GM12878 (cell line): Measurements from ENCODE around the gene RRP36. TPM values are rescaled to one million over a fixed set of nuclear protein-coding genes. Genes with fewer than 3 reads are reported as not detected.

Source experiments
- ATF7 ChIP-seq: fragments of 450-650 bp; IDR thresholded peaks from 2 replicates; pipeline ENCODE4 v1.6.1; 2016; ENCODE audit warnings: low read depth, mild to moderate bottlenecking
- CEBPB ChIP-seq, 2 experiments: fragments of 150-350 bp in 1 of 2; IDR thresholded peaks; 2 replicates each; pipeline ENCODE4 v1.6.1; 2012 to 2014; ENCODE audit warnings: low read depth in 2 of 2, low read length in 2 of 2, borderline replicate concordance in 1 of 2, inconsistent platforms in 1 of 2
- CHD1 ChIP-seq: IDR thresholded peaks from 2 replicates; pipeline ENCODE4 v1.6.1; 2012; ENCODE audit warnings: low read depth, low read length, improper control_type of control experiment
- CTCF ChIP-seq, 3 experiments: IDR thresholded peaks in 2 of 3; conservative IDR thresholded peaks in 1 of 3; 2 replicates each; pipeline ENCODE4 v1.5.1; 2011; ENCODE audit warnings: low read depth in 3 of 3, low read length in 3 of 3, mild to moderate bottlenecking in 3 of 3, control low read depth in 2 of 3, moderate library complexity in 2 of 3, inconsistent platforms in 1 of 3, mixed read lengths in 1 of 3; ENCODE audit not compliant: control insufficient read depth in 2 of 3, insufficient read depth in 1 of 3; ENCODE audit errors: extremely low read depth in 1 of 3
- FOXK2 ChIP-seq: fragments of 450-650 bp; IDR thresholded peaks from 2 replicates; pipeline ENCODE4 v1.6.1; 2017; ENCODE audit warnings: mild to moderate bottlenecking, moderate library complexity
- HDGF ChIP-seq: fragments of 450-650 bp; IDR thresholded peaks from 2 replicates; pipeline ENCODE4 v1.6.1; 2016; ENCODE audit warnings: antibody characterized with exemption
- MLLT1 ChIP-seq: fragments of 450-650 bp; IDR thresholded peaks from 2 replicates; pipeline ENCODE4 v1.6.1; 2016; ENCODE audit warnings: mild to moderate bottlenecking
- NBN ChIP-seq: fragments of 450-650 bp; IDR thresholded peaks from 2 replicates; pipeline ENCODE4 v1.6.1; 2016
- NFXL1 ChIP-seq: fragments of 450-650 bp; IDR thresholded peaks from 2 replicates; pipeline ENCODE4 v1.6.1; 2017; ENCODE audit warnings: antibody characterized with exemption, mild to moderate bottlenecking, borderline replicate concordance
- NR2C1 ChIP-seq: fragments of 450-650 bp; IDR thresholded peaks from 2 replicates; pipeline ENCODE4 v1.6.1; 2017; ENCODE audit warnings: antibody characterized with exemption, mild to moderate bottlenecking, moderate library complexity
- RELA ChIP-seq: fragments of 450-650 bp; IDR thresholded peaks from 2 replicates; pipeline ENCODE4 v1.8.0; 2014; ENCODE audit warnings: borderline replicate concordance; ENCODE audit not compliant: partially characterized antibody
- REST ChIP-seq: IDR thresholded peaks from 2 replicates; pipeline ENCODE4 v1.6.1; 2012; ENCODE audit warnings: mild to moderate bottlenecking, low read depth, low read length
- SMC3 ChIP-seq: IDR thresholded peaks from 2 replicates; pipeline ENCODE4 v1.6.1; 2011; ENCODE audit warnings: low read length, improper control_type of control experiment, borderline replicate concordance
- TCF12 ChIP-seq: IDR thresholded peaks from 2 replicates; pipeline ENCODE4 v1.6.1; 2011; ENCODE audit warnings: low read depth, mild to moderate bottlenecking, low read length
- TCF7 ChIP-seq: IDR thresholded peaks from 2 replicates; pipeline ENCODE4 v1.6.1; 2014; ENCODE audit warnings: antibody characterized with exemption, borderline replicate concordance
- USF2 ChIP-seq: IDR thresholded peaks from 2 replicates; pipeline ENCODE4 v1.6.1; 2011; ENCODE audit warnings: low read depth, low read length, improper control_type of control experiment, borderline replicate concordance
- polyA plus RNA-seq, 11 experiments: library from polyadenylated mRNA; depleted of rRNA in 4 of 11; unstranded in 6 of 11; stranded (reverse) in 5 of 11; fragments of >200 nt; fragmentation: Nextera tagmentation in 4 of 11; fragmentation: Illumina TruSeq in 1 of 11; extraction: Ambion mirVana in 4 of 11; extraction: Trizol in 1 of 11; gene quantifications; 1 replicate in 1 of 11; 2 replicates in 10 of 11; pipeline versions ENCODE4 v1.2.1 to v1.2.3, GENCODE V29; 2011 to 2016; ENCODE audit warnings: inconsistent platforms in 2 of 11, missing spikeins in 2 of 11, low read depth in 1 of 11
- total RNA-seq, 4 experiments: library from RNA; depleted of rRNA in 3 of 4; stranded (reverse); fragments of >200 nt in 3 of 4; fragmentation: Illumina TruSeq in 1 of 4; extraction: Trizol in 1 of 4; gene quantifications; 2 replicates each; pipeline versions ENCODE4 v1.2.1 to v1.2.3, GENCODE V29; 2013 to 2021
- TF ChIP-seq, protein P1 (sequence below): fragments of 450-650 bp; formaldehyde crosslinking; IDR thresholded peaks from 2 replicates; pipeline ENCODE4 v1.5.0; 2022; ENCODE audit warnings: mild to moderate bottlenecking, missing genetic modification characterization

The RRP36 gene
- total and polyA plus RNA-seq, 10 of the 15 experiments (the other 5 are each of a cell fraction or from before 2014, with no cell fraction given) = 17.6 to 101 (median 69.7) TPM

GRCh38 chr6:42984001-42984923, 37.2 kb upstream of the RRP36 start, which contains the start of gene PPP2R5D (continued):
- TF ChIP-seq TCF7 = no peak
- no peak for TF ChIP-seq CHD1
- TF ChIP-seq FOXK2 = no peak
- TF ChIP-seq CEBPB (IDR thresholded peaks at IDR 0.05; ENCODE audit: borderline replicate concordance in 1 of 2, low read depth in 2 of 2, low read length in 2 of 2) = peak in 1 of 2 experiments; percentile 80; a peak in 1 of 4 replicates
- no peak for TF ChIP-seq SMC3
- TF ChIP-seq HDGF = 0 out of 2 replicates have a peak, but pooled peaks have one; percentile 37
- TF ChIP-seq MLLT1 = peak; percentile 79
- TF ChIP-seq, protein P1, sequence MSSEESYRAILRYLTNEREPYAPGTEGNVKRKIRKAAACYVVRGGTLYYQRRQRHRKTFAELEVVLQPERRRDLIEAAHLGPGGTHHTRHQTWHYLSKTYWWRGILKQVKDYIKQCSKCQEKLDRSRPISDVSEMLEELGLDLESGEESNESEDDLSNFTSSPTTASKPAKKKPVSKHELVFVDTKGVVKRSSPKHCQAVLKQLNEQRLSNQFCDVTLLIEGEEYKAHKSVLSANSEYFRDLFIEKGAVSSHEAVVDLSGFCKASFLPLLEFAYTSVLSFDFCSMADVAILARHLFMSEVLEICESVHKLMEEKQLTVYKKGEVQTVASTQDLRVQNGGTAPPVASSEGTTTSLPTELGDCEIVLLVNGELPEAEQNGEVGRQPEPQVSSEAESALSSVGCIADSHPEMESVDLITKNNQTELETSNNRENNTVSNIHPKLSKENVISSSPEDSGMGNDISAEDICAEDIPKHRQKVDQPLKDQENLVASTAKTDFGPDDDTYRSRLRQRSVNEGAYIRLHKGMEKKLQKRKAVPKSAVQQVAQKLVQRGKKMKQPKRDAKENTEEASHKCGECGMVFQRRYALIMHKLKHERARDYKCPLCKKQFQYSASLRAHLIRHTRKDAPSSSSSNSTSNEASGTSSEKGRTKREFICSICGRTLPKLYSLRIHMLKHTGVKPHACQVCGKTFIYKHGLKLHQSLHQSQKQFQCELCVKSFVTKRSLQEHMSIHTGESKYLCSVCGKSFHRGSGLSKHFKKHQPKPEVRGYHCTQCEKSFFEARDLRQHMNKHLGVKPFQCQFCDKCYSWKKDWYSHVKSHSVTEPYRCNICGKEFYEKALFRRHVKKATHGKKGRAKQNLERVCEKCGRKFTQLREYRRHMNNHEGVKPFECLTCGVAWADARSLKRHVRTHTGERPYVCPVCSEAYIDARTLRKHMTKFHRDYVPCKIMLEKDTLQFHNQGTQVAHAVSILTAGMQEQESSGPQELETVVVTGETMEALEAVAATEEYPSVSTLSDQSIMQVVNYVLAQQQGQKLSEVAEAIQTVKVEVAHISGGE = no peak
- TF ChIP-seq TCF12 = peak; percentile 32; the same call in 1 of the 2 replicates
- TF ChIP-seq REST = no peak
- no peak for TF ChIP-seq NR2C1
- no peak for TF ChIP-seq CTCF (IDR thresholded peaks at IDR 0.05 in 2 of 3, conservative IDR thresholded peaks at IDR 0.05 in 1 of 3; ENCODE audit: control insufficient read depth in 2 of 3, extremely low read depth in 1 of 3, insufficient read depth in 1 of 3, low read depth in 3 of 3, low read length in 3 of 3)
- TF ChIP-seq NFXL1 = no peak
- no peak for TF ChIP-seq ATF7
- TF ChIP-seq NBN = peak; percentile 46; the same call in 1 of the 2 replicates
- TF ChIP-seq RELA = no peak
- TF ChIP-seq USF2 = no peak
